Stimulated activated CD8-positive, alpha-beta memory T cell treated with anti-CD3 and anti-CD28 coated beads, Interleukin-15, amount 100 ng/mL, for 4 hours (primary cell): ENCODE results near the gene MAPK8IP3.
"Not testable (repeated sequence)": the region's sequence is repeated elsewhere in the genome, so short reads cannot be mapped to it uniquely, and the experiment has no call there.

Experiments
- DNase-seq, 2 donors: peaks; one replicate each; pipeline ENCODE4 v3.0.0-alpha.2; 2020; ENCODE audit warnings: low read depth in 2 of 2

Gene MAPK8IP3

DNA sequence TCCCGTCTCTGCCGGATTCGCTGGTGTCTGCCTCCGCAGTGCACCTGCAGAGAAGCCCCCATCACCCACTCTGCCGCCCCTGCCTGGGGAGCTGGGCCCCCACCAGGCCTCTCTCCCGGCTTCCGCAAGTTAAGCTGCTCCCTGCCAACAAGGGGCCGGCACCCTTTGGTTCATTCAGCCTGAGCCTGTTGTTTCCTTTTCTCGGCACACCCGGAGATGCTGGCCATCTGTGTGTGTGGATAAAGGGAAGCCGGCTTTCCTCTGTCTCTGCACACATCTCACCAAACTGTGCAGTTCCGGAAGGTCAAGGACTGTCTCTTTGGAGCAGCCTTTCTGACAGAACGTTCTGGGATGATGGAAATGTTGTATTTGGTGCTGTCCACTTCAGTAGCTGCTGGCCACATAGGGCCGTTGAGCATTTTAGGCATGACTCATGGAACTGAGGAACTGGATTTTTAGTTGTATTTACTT is 6.8 kb downstream of the MAPK8IP3 start:
- DNase-seq = no peak

GRCh38 chr16:1713331-1713730 is 7.3 kb downstream of the MAPK8IP3 start:
- DNase-seq = no peak

DNA sequence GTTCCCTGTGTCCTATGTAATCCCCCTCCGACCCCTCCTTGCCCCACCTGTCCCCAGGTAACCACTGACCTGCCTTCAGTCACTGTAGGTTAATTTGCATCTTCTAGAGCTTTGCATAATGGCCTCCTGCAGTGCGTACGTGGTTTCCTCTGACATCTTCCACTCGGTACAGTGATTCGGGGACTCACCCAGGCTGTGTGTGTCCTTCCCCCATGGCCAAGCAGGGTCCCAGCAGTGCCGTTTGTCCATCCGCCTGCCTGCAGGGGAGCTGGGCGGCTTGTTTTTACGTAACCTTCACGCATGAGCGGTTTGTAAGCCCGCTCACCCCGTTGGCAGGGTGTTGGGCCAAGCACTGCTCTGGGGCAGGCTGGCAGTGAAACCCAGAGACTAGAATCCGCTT is 7.9 kb downstream of the MAPK8IP3 start:
- no peak for DNase-seq

GRCh38 chr16:1715220-1715619 is 9.2 kb downstream of the MAPK8IP3 start:
- DNase-seq = no peak

GRCh38 chr16:1718236-1718635 is 12.2 kb downstream of the MAPK8IP3 start:
- DNase-seq = not testable (repeated sequence)

DNA sequence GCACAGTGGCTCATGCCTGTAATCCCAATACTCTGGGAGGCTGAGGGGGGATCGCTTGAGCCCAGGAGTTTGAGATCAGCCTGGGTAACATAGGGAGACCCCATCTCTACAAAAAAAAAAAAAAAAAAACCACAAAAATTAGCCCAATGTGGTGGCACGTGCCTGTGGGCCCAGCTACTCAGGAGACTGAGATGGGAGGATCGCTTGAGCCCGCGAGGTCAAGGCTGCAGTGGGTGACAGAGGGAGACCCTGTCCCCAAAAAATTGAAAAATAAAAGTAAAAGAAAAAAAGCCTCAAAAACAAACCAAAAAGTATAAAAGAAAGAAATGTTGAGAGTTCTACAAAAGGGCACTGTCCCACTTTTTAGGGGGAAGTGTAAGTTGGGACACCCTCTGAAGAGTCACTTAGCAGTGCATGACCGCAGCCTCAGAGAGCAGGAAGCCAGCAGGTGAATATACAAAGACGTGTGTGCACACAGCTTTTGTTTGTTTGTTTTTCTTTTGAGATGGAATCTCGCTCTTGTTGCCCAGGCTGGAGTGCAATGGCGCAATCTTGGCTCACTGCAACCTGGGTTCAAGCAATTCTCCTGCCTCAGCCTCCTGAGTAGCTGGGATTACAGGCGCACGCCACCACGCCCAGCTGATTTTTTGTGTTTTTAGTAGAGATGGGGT is 13.7 kb downstream of the MAPK8IP3 start:
- not testable (repeated sequence) for DNase-seq

DNA sequence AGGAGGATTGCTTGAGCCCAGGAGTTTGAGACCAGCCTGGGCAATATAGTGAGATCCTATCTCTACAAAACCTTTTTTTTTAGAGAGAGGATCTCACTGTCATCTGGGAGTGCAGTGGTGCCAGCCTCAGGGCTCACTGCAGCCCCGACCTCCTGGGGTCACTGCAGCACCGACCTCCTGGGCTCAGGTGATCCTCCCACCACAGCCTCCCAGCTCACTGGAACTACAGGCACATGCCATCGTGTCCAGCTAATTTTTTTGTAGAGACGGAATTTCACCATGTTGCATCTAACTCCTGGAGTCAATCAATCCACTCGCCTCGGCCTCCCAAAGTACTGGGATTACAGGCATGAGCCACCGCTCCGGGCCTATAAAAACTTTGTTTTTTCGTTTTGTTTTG is 15.4 kb downstream of the MAPK8IP3 start:
- no peak for DNase-seq

- no peak for DNase-seq
Observed at GRCh38 chr16:1723450-1724147, 17.6 kb downstream of the MAPK8IP3 start.

- DNase-seq = no peak
Observed at GRCh38 chr16:1724491-1724890, 18.5 kb downstream of the MAPK8IP3 start.

GRCh38 chr16:1726661-1727502 is 20.9 kb downstream of the MAPK8IP3 start:
- DNase-seq = no peak

DNA sequence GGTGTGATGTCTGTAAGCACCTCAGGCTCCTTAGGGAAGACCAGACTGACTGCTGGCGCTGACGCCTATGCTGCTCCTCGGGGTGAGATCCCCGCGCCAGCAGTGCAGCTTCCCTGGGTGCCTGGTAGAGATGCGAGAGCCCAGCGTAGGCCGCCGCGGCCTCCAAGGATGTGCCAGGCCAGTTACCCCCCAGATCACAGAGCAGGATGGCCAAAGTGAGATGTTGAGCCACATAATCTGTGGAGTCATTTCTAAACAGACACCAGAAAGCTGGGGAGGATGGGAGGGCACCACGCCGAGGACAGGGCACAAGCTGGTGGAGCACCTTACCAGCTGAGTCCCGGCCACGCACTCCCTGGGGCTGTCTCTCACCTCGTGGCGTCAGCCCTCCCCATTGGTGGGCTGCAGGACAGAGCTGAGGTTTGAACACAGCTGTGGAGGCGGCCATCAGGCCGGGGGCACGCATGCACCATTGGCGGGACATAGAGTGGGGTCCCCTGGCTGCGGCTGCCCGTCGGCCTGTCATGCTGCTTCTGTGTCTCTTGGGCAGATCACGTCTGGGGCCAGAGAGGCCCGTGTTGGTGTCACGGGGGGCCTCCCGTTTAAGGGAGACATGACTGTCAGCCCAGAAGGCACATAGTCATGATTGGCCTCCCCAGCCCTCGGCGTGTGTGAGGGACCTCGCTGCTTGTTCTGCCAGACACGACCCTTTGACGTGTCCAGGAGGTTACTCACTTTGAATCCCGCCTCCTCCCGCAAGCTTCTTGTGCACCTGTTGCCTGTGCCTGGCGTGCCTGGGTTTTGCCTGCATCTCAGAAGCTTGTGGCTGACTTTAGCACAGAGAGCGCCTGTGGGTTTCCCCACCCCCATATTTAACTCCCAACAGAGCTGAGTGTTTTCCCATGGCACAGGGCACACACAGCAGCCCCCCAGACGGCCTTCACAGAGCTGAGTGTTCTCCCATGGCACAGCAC is 21.9 kb downstream of the MAPK8IP3 start:
- no peak for DNase-seq

GRCh38 chr16:1729026-1729425 is 23.0 kb downstream of the MAPK8IP3 start:
- no peak for DNase-seq

DNA sequence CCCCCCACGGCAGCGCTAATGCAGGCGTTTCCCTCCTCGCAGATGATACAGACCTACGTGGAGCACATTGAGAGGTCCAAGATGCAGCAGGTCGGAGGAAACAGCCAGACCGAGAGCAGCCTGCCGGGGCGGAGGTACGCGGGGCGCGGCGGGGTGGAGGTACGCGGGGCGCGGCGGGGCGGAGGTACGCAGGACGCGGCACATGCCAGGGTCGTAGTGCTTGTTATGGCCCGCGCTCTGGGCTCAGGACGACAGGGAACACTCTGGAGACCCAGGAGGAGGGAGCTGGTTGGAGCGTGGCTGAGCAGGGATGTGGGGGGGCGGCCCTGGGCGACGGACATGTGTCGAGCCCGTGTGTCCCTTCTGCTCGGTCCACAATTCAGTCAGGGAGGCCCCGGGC is 23.4 kb downstream of the MAPK8IP3 start:
- no peak for DNase-seq

DNA sequence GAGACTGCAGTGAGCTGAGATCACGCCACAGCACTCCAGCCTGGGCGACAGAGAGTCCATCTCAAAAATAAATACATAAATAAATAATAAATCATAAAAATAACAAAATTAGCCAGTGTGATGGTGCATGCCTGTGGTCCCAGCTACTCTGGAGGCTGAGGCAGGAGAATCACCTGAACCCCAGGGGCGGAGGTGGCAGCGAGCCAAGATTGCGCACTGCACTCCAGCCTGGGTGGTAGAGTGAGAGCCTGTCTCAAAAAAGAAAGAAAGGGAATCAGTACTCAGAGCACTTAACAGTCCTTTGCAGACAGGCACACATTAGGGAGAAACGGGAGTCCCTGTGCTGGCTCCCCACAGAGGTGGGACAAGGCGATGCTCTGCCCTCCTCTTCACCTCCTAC is 25.1 kb downstream of the MAPK8IP3 start:
- DNase-seq = no peak

- no peak for DNase-seq
Observed at GRCh38 chr16:1731603-1732002, 25.6 kb downstream of the MAPK8IP3 start.

- DNase-seq = no peak
Observed at GRCh38 chr16:1732071-1732470, 26.1 kb downstream of the MAPK8IP3 start.

DNA sequence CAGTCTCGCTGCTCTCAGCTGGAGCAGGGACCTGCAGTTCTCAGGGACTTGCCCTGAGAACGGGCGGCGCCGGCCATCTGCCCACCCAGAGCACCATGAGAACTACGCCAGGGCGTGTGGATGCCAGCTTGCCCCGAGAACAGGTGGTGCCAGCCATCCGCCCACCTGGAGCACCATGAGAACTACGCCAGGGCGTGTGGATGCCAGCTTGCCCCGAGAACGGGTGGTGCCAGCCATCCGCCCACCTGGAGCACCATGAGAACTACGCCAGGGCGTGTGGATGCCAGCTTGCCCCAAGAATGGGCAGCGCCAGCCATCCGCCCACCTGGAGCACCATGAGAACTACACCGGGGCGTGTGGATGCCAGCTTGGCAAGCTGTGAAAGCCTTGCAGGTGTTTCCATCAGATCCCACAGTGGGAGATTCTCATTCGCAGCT is 26.6 kb downstream of the MAPK8IP3 start:
- DNase-seq = not testable (repeated sequence)

DNA sequence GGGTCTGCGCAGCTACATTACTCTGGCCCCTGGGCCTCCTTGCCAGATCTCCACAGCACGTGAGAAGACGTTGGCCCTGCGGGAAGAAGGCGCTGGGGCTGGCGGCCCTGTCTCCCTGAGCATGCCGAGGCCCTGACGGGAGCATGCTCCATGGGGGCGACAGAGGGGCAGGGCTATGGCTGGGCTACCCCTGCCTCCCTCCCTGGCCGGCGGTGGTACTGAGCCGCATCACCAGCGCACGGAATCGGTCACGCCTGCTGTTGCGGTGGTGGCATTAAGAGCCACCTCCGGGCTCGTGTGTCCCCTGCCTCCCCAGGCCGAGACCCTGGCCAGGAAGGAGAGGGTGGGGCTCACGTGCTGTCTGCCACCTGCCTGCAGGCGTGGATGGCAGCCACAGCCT is 28.1 kb downstream of the MAPK8IP3 start:
- no peak for DNase-seq

DNA sequence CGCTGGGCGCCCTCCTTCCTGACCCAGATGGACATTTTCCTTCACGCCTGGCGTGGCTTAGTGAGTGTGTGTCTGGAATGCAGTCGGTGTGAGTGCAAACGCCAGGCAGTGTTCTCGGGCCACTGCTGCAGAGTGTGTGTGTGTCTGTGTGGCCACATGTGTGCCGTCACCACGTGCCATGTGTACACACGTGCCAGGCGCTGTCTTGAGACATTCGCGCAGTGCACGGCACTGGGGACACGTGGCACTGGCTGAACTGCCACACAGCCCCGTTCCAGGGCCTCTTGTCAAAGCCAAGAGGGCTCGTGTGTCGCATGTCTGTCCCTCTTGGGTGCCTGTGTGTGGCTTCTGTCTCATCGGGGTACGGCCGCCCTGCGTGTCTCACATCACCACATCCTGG is 28.8 kb downstream of the MAPK8IP3 start:
- DNase-seq = no peak

- DNase-seq = no peak
Observed at GRCh38 chr16:1740234-1740633, 34.2 kb downstream of the MAPK8IP3 start.

GRCh38 chr16:1740781-1741490 is 34.9 kb downstream of the MAPK8IP3 start:
- DNase-seq = no peak
